ENCODE results near the gene DOHH. TPM values are rescaled to one million over a fixed set of nuclear protein-coding genes. Genes with fewer than 3 reads are reported as not detected.

Gene DOHH
- total RNA-seq, 1 experiment from 2014 or later, result 22.3 TPM

DNA sequence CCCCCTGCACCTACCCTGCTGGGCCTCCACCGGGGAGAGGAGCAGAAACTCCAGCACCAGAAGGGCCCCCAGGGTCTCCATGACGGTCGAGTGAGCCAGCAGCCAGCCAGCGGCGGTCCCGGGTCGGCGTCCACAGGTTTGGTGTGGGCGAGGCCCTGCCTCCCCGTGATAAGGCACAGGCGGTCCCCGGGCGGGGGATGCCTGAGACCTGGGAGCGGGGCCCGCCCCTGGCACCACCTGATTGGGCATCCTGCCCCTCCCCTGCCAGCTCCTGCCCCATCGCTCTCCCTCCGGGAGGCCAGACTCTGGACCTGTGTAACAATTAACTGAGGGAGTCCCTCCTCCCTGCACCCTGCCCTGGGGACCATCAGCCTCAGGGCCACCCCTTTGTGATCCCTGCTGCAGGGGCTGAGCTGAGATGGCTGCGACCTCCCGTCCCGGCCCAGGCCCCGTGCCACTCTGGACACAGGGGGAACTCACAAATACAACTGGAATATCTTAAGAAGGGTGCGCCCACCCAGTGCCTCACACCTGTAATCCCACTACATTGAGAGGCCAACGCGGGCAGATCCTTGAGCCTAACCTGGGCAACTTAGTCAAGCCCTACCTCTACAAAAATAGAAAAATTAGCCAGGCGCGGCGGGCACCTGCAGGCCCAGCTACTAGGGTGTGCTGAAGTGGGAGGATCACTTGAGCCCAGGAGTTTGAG, 19.9 kb downstream of the DOHH start, which contains the start of gene SMIM24:
TSS of gene SMIM24 (minus strand) at position 143 of the 709 bp plus-strand sequence. CDS start at position 81, 62 bp downstream.
- no TSS peak for BruUV-seq (replicated peaks)
- no peak for DNase-seq (ENCODE audit: low spot score)
- ChIA-PET POLR2A (ENCODE audit: low non-redundant PET) (no interaction called here), CTCF (interaction anchor here (1.0 kb wide), 1 partner anchor 175 kb away, joined by 6 read pairs; no protein-coding TSS in a partner anchor)
- H3K36me3 ChIP-seq (ENCODE audit: insufficient read depth, low read length, poor library complexity, severe bottlenecking), result no peaks in the 10 kb centered on the region
- H3K27me3 ChIP-seq (replicated peaks; ENCODE audit: insufficient read depth, low read depth, low read length, poor library complexity), result peaks cover 40% of the 10 kb centered on the region
- H3K27ac ChIP-seq (ENCODE audit: low read depth, low read length, poor library complexity, severe bottlenecking), result no peak within 1 kb of the TSS
- intact Hi-C loops (cut with micrococcal nuclease; ENCODE audit: unreplicated experiment), result no loop called here
- no peak within 1 kb of the TSS for H3K4me3 ChIP-seq (ENCODE audit: low read depth, low read length, poor library complexity, severe bottlenecking)
- TF ChIP-seq, protein P1, sequence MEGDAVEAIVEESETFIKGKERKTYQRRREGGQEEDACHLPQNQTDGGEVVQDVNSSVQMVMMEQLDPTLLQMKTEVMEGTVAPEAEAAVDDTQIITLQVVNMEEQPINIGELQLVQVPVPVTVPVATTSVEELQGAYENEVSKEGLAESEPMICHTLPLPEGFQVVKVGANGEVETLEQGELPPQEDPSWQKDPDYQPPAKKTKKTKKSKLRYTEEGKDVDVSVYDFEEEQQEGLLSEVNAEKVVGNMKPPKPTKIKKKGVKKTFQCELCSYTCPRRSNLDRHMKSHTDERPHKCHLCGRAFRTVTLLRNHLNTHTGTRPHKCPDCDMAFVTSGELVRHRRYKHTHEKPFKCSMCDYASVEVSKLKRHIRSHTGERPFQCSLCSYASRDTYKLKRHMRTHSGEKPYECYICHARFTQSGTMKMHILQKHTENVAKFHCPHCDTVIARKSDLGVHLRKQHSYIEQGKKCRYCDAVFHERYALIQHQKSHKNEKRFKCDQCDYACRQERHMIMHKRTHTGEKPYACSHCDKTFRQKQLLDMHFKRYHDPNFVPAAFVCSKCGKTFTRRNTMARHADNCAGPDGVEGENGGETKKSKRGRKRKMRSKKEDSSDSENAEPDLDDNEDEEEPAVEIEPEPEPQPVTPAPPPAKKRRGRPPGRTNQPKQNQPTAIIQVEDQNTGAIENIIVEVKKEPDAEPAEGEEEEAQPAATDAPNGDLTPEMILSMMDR (conservative IDR thresholded peaks at IDR 0.05; ENCODE audit: low read depth, low read length), result no peak
- TF ChIP-seq EZH2 (IDR thresholded peaks at IDR 0.05; ENCODE audit: borderline replicate concordance, low read depth, low read length, poor library complexity, severe bottlenecking), result no peak
- H3K4me1 ChIP-seq (ENCODE audit: insufficient read depth, low read length, poor library complexity, severe bottlenecking), result no peaks in the 10 kb centered on the region
- no peaks in the 10 kb centered on the region for H3K9me3 ChIP-seq (ENCODE audit: low read depth, low read length, poor library complexity, severe bottlenecking)

DNA sequence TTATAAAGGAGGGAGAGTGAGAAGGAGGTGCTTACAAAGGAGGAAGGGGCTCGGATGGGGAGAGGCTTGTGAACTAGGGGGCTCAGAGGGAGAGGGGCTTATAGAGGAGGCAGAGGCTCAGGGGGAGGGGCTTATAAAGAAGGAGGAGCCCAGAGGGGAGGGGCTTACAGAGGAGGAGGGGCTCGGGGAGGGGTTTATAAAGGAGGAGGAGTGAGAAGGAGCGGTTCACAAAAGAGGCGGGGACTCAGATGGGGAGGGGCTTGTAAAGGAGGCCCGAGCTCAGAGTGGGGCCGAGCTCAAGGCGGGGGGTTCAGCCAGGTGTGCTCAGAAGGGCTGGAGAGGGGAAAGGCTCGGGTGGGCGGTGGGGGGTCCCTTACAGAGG, 20.6 kb downstream of the DOHH start:
- ChIA-PET POLR2A (ENCODE audit: low non-redundant PET) (interaction anchor here (0.6 kb wide), 1 partner anchor 204 kb away, joined by 3 read pairs; no protein-coding TSS in a partner anchor), CTCF (interaction anchor here (0.5 to 1.0 kb wide), 5 partner anchors 10 to 175 kb away, joined by 3 to 6 read pairs (median 4); no protein-coding TSS in a partner anchor)
- no peak overlapping the region for H3K4me3 ChIP-seq (ENCODE audit: low read depth, low read length, poor library complexity, severe bottlenecking)
- peaks cover 40% of the 10 kb centered on the region for H3K27me3 ChIP-seq (replicated peaks; ENCODE audit: insufficient read depth, low read depth, low read length, poor library complexity)
- peak; percentile 43 for DNase-seq (ENCODE audit: low spot score)
- intact Hi-C loops (cut with micrococcal nuclease; ENCODE audit: unreplicated experiment), result no loop called here
- H3K9me3 ChIP-seq (ENCODE audit: low read depth, low read length, poor library complexity, severe bottlenecking), result no peaks in the 10 kb centered on the region
- H3K4me1 ChIP-seq (ENCODE audit: insufficient read depth, low read length, poor library complexity, severe bottlenecking), result no peaks in the 10 kb centered on the region
- no TSS peak for BruUV-seq (replicated peaks)
- no peak overlapping the region for H3K27ac ChIP-seq (ENCODE audit: low read depth, low read length, poor library complexity, severe bottlenecking)
- no peaks in the 10 kb centered on the region for H3K36me3 ChIP-seq (ENCODE audit: insufficient read depth, low read length, poor library complexity, severe bottlenecking)
- no peak for TF ChIP-seq EZH2 (IDR thresholded peaks at IDR 0.05; ENCODE audit: borderline replicate concordance, low read depth, low read length, poor library complexity, severe bottlenecking)
- TF ChIP-seq, protein P1 (conservative IDR thresholded peaks at IDR 0.05; ENCODE audit: low read depth, low read length), result no peak

DNA sequence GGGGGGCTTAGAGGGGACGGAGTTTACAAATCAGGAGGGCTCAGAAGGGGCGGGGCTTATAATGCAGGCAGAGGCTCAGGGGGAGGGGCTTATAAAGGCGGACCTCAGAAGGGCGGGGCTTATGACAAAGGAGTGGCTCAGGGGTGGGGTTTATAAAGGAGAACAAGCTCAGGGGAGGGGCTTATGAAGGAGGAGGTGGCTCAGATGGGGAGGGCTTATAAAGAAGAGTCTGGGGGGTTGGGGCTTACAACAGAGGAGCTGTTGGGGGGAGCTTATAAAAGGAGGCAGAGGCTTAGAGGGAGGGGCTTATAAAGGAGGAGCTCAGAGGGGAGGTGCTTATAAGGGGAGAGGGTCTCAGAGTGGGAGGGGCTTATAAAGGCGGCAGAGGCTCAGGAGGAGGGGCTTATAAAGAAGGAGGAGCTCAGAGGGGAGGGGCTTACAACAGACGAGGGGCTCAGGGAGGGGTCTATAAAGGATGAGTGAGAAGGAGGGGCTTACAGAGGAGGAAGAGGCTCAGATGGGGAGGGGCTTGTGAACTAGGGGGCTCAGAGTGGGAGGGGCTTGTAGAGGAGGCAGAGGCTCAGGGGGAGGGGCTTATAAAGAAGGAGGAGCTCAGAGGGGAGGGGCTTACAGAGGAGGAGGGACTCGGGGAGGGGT, 21.2 kb downstream of the DOHH start:
- intact Hi-C loops (cut with micrococcal nuclease; ENCODE audit: unreplicated experiment), result no loop called here

More for the DNA sequence above, 21.2 kb downstream of the DOHH start:
- TF ChIP-seq, protein P1 (conservative IDR thresholded peaks at IDR 0.05; ENCODE audit: low read depth, low read length), result no peak
- TF ChIP-seq EZH2 (IDR thresholded peaks at IDR 0.05; ENCODE audit: borderline replicate concordance, low read depth, low read length, poor library complexity, severe bottlenecking), result no peak
- ChIA-PET POLR2A (ENCODE audit: low non-redundant PET) (interaction anchor here (0.6 kb wide), 2 partner anchors 131 to 203 kb away, joined by 3 read pairs; no protein-coding TSS in a partner anchor), CTCF (interaction anchor here (0.5 to 1.0 kb wide), 5 partner anchors 9 to 174 kb away, joined by 3 to 6 read pairs (median 4); no protein-coding TSS in a partner anchor)
- H3K27ac ChIP-seq (ENCODE audit: low read depth, low read length, poor library complexity, severe bottlenecking), result no peak overlapping the region
- H3K4me1 ChIP-seq (ENCODE audit: insufficient read depth, low read length, poor library complexity, severe bottlenecking), result no peaks in the 10 kb centered on the region
- no TSS peak for BruUV-seq (replicated peaks)
- no peaks in the 10 kb centered on the region for H3K36me3 ChIP-seq (ENCODE audit: insufficient read depth, low read length, poor library complexity, severe bottlenecking)
- peak; percentile 68 for DNase-seq (ENCODE audit: low spot score)
- H3K4me3 ChIP-seq (ENCODE audit: low read depth, low read length, poor library complexity, severe bottlenecking), result no peak overlapping the region
- H3K27me3 ChIP-seq (replicated peaks; ENCODE audit: insufficient read depth, low read depth, low read length, poor library complexity), result peaks cover 34% of the 10 kb centered on the region
- H3K9me3 ChIP-seq (ENCODE audit: low read depth, low read length, poor library complexity, severe bottlenecking), result no peaks in the 10 kb centered on the region

All from A673 (cell line).